Measurements from ENCODE around the gene RPS6KB2.

The RPS6KB2 gene

DNA sequence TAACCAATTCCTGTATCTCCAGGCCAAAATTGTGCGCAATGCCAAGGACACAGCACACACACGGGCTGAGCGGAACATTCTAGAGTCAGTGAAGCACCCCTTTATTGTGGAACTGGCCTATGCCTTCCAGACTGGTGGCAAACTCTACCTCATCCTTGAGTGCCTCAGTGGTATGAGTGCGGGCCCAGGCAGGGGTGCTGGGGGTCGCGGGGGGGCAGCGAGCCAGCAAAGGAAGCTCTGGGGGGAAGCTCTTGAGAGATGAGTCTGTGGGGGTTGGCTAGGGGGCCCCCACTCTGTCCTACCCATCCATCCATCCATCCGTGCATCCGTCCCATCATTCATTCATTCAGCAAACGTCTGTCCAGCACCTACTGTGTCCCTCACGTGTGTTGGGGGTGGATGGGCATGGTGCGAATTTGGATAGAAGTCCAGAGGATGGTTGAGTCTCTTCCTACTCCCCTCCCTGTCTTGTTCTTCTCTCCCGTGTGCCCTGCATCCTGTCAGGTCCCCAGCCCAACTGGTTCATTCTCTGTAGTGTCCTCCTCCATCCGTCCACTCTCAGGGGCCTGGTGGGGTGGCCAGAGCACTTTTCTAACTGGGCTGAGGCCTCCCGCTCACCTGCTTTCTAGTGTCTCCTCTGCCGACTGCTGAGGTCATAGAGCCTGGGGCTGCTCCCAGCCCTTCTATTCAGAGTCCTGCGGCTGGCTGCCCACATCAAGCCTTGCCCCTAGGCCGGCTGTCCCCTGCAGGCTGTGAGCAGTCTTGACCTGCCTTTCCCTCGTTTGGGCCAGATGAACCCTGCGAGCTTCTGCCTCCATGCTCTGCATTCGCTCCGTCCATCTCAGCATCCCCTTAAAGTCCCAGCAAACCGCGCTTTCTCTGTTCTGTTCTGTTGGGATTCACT is 3.3 kb downstream of the RPS6KB2 start:
- no peak for DNase-seq

DNA sequence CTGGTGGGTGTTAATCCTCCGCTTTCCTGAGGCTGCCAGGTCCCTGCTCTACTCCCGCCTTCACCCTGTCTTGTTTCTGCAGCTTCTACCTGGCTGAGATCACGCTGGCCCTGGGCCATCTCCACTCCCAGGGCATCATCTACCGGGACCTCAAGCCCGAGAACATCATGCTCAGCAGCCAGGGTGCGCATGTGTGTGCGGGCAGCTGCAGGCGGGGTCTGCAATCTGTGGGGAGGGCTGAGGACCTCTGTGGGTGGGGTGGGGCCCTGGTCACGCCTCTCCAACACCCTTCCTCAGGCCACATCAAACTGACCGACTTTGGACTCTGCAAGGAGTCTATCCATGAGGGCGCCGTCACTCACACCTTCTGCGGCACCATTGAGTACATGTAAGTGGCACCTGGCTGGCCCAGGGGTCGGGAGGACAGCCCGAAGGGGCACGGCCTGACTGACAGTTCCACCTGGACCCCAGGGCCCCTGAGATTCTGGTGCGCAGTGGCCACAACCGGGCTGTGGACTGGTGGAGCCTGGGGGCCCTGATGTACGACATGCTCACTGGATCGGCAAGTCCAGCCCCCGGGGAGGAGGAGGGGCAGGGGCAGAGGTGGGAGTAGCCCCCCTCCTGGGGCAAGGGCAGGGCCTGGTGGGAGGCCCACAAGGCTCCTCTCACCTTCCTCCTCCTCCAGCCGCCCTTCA is 4.5 kb downstream of the RPS6KB2 start:
- DNase-seq, result no peak

DNA sequence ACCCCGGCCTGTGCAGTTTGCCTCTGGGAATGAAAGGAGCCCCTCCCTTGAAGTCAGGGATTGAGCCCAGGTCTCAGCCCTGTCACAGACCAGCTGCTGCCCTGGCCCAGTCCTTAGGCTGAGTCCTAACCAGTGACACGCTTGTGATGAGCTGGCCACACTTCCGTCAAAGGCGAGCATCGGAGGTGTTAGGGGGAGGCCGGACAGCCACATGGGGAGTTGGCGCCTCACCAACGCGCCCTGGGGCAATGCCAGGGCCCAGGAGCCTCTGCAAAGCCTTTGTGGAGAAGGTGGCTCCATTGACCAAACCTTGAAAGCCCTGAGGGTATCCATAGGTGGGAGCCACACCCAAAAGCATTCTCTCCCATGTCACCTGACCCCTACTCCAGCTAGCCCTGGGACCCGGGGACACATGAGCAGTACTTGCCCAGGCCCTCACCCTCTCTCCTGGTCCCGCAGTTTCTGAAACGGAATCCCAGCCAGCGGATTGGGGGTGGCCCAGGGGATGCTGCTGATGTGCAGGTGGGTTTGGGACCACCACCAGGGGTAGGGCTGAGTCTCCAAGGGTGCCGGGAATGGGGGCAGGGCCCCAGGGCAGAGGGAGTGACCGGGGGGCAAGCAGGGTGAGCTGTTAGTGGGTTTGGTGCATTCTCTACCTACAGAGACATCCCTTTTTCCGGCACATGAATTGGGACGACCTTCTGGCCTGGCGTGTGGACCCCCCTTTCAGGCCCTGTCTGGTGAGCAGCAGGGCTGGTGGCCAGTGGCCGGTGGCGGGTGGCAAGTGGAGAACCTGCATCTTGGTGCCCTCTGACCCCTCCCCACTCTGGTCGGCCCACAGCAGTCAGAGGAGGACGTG is 5.5 kb downstream of the RPS6KB2 start:
- no peak for DNase-seq

GRCh38 chr11:67434395-67434881 is 6.1 kb downstream of the RPS6KB2 start:
- no peak for DNase-seq

- no peak for DNase-seq
Observed at GRCh38 chr11:67435031-67435726, 6.9 kb downstream of the RPS6KB2 start.

DNA sequence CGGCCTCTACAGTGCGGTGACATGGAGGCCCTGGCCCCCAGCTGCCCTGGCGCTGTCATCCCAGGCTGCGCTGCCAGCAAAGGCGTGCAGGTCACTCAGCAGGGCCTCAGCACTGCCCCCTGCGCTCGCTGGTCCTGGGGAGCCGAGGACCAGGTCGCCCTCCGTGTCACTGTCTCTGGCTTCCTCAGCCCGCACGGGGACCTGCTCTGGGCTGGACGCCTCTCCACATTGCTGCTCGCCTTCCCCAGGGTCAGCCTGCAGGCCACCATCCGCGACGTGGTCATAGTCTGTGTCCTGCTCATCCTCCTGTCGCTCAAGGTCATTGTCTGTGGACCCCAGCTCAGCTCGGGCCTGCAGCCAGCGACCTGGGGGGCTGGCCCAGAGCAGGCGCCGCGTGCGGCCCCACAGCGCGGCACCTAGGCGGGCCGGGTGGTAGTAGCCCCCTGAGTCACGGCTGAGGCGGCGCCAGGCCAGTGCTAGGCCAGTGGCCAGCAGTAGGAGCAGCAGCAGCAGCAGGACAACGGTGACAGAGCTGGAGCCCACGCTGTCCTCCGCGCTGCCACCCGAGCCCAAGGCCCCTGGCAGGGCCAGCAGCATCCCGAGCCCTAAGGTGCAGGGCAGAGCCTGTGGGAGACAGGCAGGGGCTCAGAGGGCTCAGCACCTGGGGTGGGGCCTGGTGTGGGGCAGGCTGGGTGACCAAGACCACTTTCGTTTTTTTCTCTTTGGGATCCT is 7.6 kb downstream of the RPS6KB2 start:
- no peak for DNase-seq

- DNase-seq, result no peak
Observed at GRCh38 chr11:67436459-67437081, 8.3 kb downstream of the RPS6KB2 start.

DNA sequence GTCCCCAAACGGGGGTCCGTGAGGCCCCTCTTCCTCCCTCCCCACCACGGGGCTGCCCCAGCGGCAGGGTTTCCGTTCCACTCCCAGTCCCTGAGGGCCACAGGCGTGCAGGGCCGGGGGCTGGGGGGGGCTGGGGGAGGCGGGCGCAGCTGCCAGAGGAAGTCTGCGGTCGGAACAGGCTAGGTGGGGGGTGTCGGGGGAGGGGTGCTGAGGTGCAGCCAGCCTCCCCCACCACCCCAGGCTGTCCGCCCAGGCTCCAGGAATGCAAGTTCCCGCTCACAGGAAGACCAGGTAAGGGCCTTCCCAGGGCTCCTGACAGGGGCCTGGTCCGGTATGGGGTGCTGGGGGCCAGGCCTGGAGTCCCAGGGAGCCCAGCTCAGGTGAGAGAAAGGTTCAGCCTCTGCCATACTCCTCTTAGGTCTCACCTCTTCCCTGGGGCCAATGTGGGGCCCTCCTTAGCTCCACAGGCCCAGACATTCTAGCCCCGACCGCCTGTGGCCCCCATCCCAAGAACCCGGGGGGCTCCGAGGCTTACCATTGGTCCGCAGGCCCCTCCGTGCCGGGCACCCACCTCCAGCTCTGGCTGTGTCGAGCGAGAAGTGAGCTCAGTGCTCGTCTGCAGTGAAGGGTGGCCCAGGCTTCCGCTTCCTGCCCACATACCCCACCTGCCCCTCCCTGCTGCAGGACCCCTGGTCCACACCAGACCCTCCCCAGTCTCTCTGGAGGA is 9.0 kb downstream of the RPS6KB2 start, which contains the start of gene PTPRCAP:
TSS of gene PTPRCAP (minus strand) at position 601 of the 727 bp plus-strand sequence. CDS start at position 538, 63 bp downstream.
- DNase-seq, result no peak

GRCh38 chr11:67437809-67438157 is 9.5 kb downstream of the RPS6KB2 start:
- DNase-seq, result no peak

GRCh38 chr11:67438158-67438902 is 10.0 kb downstream of the RPS6KB2 start:
- DNase-seq, result no peak

DNA sequence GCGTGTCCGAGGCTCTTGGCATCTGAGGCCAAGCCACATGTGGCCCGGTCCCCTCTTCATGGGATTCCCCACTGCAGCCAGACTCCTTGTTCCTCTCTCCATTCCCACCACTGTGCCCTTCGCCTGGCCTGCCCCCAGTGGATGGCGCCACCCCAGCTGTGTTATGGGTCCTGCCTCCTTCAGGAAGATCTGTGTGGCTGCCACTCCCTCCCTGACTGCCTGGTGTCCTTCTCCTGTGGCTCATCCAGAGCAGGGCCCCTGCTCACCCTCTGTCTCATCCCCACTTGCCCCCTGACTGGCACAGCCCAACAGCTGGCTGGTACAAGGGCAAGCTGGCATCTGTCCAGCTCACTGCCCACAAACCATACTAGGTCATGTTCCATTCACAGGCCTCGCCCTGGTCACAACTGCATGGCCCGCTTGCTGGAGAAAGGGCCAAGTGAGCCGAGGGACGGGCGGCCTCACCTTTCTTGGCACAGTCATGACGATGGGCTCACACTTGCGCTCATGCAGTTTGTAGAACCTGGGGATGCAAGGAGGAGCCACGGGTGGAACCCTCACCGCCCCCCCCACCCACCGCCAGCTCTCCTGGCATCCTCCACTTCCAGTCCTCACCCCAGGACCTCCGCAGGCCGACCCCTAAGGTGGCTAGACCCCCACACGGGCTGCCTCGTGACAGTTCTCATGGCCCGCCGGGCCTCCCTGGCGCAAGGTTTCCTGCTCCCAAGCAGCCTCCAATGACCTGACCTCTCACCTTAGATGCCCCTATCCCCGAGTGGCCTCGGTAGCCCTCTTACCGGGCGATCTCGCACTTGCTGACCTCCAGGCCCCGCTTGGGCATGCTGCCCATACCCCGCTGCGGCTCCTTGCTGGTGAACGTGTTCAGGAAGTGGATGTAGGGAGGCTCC is 11.3 kb downstream of the RPS6KB2 start:
- no peak for DNase-seq

DNA sequence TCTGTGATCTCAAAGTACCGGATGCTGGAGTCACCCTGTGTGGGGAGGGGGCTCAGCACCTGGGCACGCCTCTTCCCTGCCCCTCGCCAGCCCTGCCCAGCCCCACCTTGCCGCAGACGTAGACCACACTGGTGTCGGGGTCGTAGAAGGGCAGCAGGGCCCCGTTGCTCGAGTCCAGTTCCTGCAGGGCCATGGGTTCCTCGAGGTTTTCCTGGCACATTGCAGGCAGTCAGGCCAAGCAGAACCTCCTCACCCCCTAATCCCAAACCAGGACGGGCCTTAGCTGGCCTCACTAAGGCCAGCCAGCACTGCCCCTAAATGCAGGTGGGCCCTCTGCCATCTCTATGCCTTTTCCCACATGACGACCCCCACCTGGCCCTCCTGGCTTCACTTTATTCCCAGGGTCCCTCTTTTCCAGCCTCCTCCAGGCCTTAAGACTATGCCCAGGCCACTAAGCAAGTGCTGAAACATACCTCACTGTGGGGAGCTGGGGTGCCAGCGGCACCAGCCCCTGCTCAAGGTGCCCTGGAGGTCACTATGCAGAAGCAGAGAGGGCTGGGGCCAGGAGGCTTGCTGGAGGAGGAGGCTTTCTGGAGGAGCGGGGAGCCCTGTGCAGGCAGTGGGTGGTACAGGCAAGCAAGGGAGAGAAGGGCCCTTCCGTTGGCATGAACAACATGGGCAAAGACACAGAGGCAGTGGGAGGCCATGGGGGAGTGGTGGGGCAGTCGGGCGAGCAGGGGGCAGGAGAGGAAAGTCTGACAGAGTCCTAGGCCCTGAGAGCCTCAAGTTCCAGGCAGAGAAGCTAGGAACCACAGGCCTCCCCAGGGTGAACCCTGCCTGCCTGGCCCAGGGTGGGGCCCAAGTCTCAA is 12.2 kb downstream of the RPS6KB2 start:
- DNase-seq, result no peak

DNA sequence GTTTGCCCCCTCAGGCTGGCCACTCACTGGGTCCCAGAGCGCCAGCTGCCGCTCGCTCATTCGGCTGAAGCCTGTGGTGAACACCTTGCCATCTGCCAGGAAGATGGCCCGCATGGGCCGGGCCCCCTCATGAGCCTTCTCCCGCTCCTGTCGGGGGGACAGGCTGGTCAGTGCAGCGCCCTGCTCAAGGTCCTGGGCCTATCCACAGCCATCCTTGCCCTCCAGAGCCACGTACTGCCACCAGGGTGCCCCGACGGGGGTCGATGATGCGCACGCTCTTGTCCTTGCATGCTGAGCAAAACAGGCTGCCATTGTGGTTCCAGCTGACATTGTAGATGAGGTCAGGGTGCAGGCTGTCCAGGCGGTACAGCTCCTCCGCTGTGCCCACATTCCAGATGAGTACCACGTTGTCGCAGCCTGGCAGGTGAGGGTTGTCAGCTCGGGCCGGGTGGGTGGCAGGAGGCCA is 12.8 kb downstream of the RPS6KB2 start:
- DNase-seq, result no peak

DNA sequence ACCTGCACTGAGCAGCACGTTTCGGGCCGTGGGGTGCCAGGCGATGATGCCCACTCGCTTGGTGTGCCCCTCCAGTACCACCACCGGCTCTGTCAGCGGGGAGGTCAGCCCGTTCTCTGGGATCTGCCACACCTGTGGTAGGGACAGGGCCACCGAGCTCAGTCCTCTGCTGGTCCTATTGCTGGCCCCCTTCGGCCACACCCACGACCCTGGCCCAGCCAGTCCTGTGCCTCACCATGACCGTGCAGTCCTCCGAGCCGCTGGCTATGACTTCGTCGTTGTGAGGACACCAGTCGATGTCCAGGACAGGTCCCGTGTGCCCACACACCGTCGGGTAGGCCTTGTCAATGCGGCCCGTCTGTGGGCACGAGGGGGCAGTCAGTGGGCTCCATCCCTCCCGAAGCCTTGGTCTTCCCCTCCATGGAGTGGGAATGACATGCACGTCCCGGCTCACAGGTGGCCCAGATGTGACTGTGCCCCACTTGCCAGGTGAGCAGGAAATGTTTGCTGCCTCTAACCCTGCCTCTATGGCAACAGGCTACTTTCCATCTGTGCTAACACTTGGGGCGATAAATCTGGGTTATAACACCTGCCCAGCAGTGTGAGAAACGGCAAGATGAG is 13.5 kb downstream of the RPS6KB2 start:
- DNase-seq, result no peak

DNA sequence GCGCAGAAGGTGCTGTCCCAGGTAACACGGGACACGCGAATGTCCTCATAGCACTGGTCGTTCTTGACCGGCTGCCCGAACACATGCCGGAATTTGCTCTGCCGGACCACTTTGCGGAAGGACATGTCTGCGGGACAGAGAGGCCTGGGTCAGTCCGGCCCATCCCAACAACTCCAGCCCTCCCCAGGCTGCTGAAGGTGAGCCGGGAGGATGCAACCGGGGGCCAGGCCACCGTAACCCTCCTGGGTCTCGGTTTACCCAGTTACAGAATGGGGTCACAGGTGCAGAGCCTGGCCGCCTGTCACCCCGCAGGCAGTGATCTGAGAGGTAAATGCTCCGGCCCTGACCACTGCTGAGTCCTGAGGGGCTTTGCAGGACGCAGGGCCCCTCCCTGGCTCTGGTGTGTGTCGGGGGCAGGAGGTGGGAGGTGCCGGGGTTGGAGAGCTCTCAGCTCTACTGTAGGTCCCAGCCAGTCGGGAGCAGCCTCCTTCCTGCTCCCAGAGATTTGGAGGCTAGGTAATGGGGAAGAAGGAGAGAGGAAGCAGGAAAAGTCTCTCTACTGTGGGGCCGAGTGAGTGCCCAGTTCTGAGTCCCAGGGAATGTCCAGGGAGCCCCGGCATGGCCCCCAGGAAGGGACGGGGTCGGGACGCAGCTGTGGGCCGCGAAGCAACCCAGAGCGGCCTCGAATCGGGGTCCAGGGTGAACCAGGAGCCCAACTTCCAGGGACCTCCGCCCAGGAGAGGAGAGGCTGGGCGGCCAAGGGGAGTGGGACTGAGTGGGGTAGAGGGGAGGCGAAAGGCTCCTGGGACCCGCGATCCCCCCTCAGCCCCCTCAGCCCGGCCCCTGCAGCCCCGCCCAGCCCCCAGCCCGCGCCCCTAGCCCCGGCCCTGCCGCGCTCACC is 14.5 kb downstream of the RPS6KB2 start:
- no peak for DNase-seq

DNA sequence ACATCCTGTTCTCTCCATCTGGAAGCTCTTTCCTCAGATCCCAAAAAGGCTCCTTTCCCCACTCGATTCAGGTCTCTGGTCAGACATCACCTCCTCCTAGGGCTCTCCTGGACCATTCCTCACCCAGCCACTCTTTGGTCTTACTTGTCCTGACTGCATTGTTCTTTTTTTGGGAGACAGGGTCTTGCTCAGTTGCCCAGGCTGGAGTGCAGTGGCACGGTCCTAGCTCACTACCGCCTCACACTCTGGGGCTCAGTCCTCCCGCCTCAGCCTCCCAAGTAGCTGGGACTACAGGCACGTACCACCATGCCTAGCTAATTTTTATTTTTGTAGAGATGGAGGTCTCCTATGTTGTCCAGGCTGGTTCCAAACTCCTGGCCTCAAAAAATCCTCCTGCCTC is 17.2 kb downstream of the RPS6KB2 start:
- no peak for DNase-seq
